Esophagus muscularis mucosa (tissue), 3 donors: ENCODE measurements around the gene TRIM25.

Experiments used
- CTCF ChIP-seq, 3 experiments: fragments of 200-600 bp in 2 of 3; fragments of 450-650 bp in 1 of 3; sonication (generic) in 2 of 3; IDR thresholded peaks; one replicate each; pipeline ENCODE4 v1.5.1; 2017 to 2019; ENCODE audit warnings: antibody characterized with exemption in 3 of 3, mild to moderate bottlenecking in 2 of 3, moderate library complexity in 1 of 3
- POLR2A ChIP-seq: fragments of 450-650 bp; IDR thresholded peaks from one replicate; pipeline ENCODE4 v1.6.1; 2017; ENCODE audit warnings: antibody characterized with exemption, moderate library complexity, mild to moderate bottlenecking, low read depth
- POLR2AphosphoS5 ChIP-seq, 2 donors: sonication (generic); formaldehyde crosslinking; IDR thresholded peaks; one replicate each; pipeline ENCODE4 v1.6.1; 2017; ENCODE audit warnings: antibody characterized with exemption in 2 of 2

- TF ChIP-seq CTCF (IDR thresholded peaks at IDR 0.05) (no peak), POLR2A (no peak), POLR2AphosphoS5 (IDR thresholded peaks at IDR 0.05) (no peak)
Measured at GRCh38 chr17:56890390-56890789, 23.5 kb downstream of the TRIM25 start.
